Stomach (tissue), 4 donors: ENCODE results near the gene RFT1.

ENCODE experiments used
- EP300 ChIP-seq: sonication (generic); formaldehyde crosslinking; IDR thresholded peaks from one replicate; pipeline ENCODE4 v1.6.1; 2017; ENCODE audit warnings: antibody characterized with exemption
- POLR2A ChIP-seq, 4 donors: fragments of 450-650 bp; IDR thresholded peaks; one replicate each; pipeline ENCODE4 v1.6.1; 2016; ENCODE audit warnings: antibody characterized with exemption in 4 of 4, control low read depth in 2 of 4, mild to moderate bottlenecking in 1 of 4, moderate library complexity in 1 of 4
- POLR2AphosphoS5 ChIP-seq, 3 donors: sonication (generic); formaldehyde crosslinking; IDR thresholded peaks; one replicate each; pipeline ENCODE4 v1.6.1; 2016; ENCODE audit warnings: antibody characterized with exemption in 3 of 3
- TF ChIP-seq, protein P1 (sequence below), 7 experiments: fragments of 450-650 bp in 4 of 7; fragments of 200-600 bp in 3 of 7; sonication (generic) in 3 of 7; IDR thresholded peaks; one replicate each; pipeline ENCODE4 v1.5.1; 2016 to 2019; ENCODE audit warnings: antibody characterized with exemption in 7 of 7, control low read depth in 2 of 7, mild to moderate bottlenecking in 1 of 7

DNA sequence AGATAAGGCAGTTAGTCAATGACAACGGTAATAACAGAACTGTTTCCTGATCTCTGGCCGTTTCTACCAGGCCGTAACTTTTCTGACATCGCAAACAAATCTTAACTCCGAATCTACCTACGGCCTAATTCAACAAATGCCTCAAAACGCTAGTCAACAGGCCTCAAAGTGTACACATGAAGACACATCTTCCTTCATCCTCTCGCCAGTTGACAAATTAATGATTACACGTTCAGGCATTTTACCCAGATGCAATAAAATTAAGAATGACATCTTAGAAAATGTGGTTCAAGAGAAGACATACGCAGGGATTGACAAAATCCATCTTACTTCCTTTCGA is 85.9 kb downstream of the RFT1 start:
- TF ChIP-seq, protein P1, sequence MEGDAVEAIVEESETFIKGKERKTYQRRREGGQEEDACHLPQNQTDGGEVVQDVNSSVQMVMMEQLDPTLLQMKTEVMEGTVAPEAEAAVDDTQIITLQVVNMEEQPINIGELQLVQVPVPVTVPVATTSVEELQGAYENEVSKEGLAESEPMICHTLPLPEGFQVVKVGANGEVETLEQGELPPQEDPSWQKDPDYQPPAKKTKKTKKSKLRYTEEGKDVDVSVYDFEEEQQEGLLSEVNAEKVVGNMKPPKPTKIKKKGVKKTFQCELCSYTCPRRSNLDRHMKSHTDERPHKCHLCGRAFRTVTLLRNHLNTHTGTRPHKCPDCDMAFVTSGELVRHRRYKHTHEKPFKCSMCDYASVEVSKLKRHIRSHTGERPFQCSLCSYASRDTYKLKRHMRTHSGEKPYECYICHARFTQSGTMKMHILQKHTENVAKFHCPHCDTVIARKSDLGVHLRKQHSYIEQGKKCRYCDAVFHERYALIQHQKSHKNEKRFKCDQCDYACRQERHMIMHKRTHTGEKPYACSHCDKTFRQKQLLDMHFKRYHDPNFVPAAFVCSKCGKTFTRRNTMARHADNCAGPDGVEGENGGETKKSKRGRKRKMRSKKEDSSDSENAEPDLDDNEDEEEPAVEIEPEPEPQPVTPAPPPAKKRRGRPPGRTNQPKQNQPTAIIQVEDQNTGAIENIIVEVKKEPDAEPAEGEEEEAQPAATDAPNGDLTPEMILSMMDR (IDR thresholded peaks at IDR 0.05) = no peak
- TF ChIP-seq POLR2AphosphoS5 (IDR thresholded peaks at IDR 0.05) (no peak), POLR2A (IDR thresholded peaks at IDR 0.05) (no peak), EP300 (no peak)
